Type B pancreatic cell (in vitro differentiated cells): ENCODE data around the gene EIF2AK2. TPM values are rescaled to one million over a fixed set of nuclear protein-coding genes. Genes with fewer than 3 reads are reported as not detected.

ENCODE experiments used
- DNase-seq: peaks from one replicate; pipeline ENCODE4 v3.0.0; 2021; ENCODE audit warnings: mixed read lengths; ENCODE audit not compliant: unreplicated experiment; ENCODE audit errors: extremely low spot score
- H3K27ac Mint-ChIP-seq: 2 replicates; pipeline ENCODE4 v1.8.0; 2021; ENCODE audit warnings: mild to moderate bottlenecking, mixed read lengths
- H3K27me3 Mint-ChIP-seq: 2 replicates; pipeline ENCODE4 v1.8.0; 2021; ENCODE audit warnings: mixed read lengths
- H3K36me3 Mint-ChIP-seq: 2 replicates; pipeline ENCODE4 v1.8.0; 2021; ENCODE audit warnings: mixed read lengths
- H3K4me1 Mint-ChIP-seq: one replicate; pipeline ENCODE4 v1.8.0; 2021; ENCODE audit warnings: mixed read lengths; ENCODE audit not compliant: unreplicated experiment
- H3K4me3 Mint-ChIP-seq: 2 replicates; pipeline ENCODE4 v1.8.0; 2021; ENCODE audit warnings: mild to moderate bottlenecking, mixed read lengths
- H3K9me3 Mint-ChIP-seq: 2 replicates; pipeline ENCODE4 v1.8.0; 2021; ENCODE audit warnings: mixed read lengths
- CTCF ChIP-seq: fragments of 200-600 bp; sonication (generic); conservative IDR thresholded peaks from 2 replicates; pipeline ENCODE4 v1.5.0; 2021; ENCODE audit warnings: antibody characterized with exemption, mild to moderate bottlenecking
- total RNA-seq: library from RNA; stranded (reverse); gene quantifications from 2 replicates; pipeline ENCODE4 v1.2.1, GENCODE V29; 2021; ENCODE audit warnings: low replicate concordance

Gene EIF2AK2
- total RNA-seq, 1 donor from 2014 or later, result 34.9 TPM

GRCh38 chr2:37180640-37181039 is 23.9 kb upstream of the EIF2AK2 start:
- DNase-seq, result no peak
- TF ChIP-seq CTCF, result no peak
- H3K9me3 Mint-ChIP-seq, result no peaks in the 10 kb centered on the region
- H3K27me3 Mint-ChIP-seq, result no peaks in the 10 kb centered on the region
- no peaks in the 10 kb centered on the region for H3K4me1 Mint-ChIP-seq
- H3K36me3 Mint-ChIP-seq, result no peaks in the 10 kb centered on the region
- no peak overlapping the region for H3K4me3 Mint-ChIP-seq
- H3K27ac Mint-ChIP-seq, result no peak overlapping the region

GRCh38 chr2:37180006-37180639 is 23.3 kb upstream of the EIF2AK2 start:
- Mint-ChIP-seq H3K27ac (no peak overlapping the region), H3K9me3 (no peaks in the 10 kb centered on the region), H3K27me3 (no peaks in the 10 kb centered on the region), H3K4me3 (no peak overlapping the region), H3K36me3 (no peaks in the 10 kb centered on the region), H3K4me1 (no peaks in the 10 kb centered on the region)
- TF ChIP-seq CTCF, result no peak
- DNase-seq, result no peak

- no peak for DNase-seq
- no peaks in the 10 kb centered on the region for H3K36me3 Mint-ChIP-seq
- no peaks in the 10 kb centered on the region for H3K9me3 Mint-ChIP-seq
- no peak overlapping the region for H3K4me3 Mint-ChIP-seq
- H3K4me1 Mint-ChIP-seq, result no peaks in the 10 kb centered on the region
- TF ChIP-seq CTCF, result no peak
- no peak overlapping the region for H3K27ac Mint-ChIP-seq
- H3K27me3 Mint-ChIP-seq, result no peaks in the 10 kb centered on the region
Measured at GRCh38 chr2:37173741-37174140, 17.0 kb upstream of the EIF2AK2 start.

- Mint-ChIP-seq H3K36me3 (no peaks in the 10 kb centered on the region), H3K4me3 (no peak overlapping the region), H3K27ac (no peak overlapping the region), H3K27me3 (no peaks in the 10 kb centered on the region), H3K4me1 (no peaks in the 10 kb centered on the region), H3K9me3 (no peaks in the 10 kb centered on the region)
- no peak for DNase-seq
- TF ChIP-seq CTCF, result no peak
Measured at GRCh38 chr2:37171624-37171950, 14.8 kb upstream of the EIF2AK2 start.

GRCh38 chr2:37168217-37168981 is 11.6 kb upstream of the EIF2AK2 start:
- Mint-ChIP-seq H3K27ac (peak overlapping the region; percentile 75), H3K4me3 (no peak overlapping the region), H3K4me1 (no peaks in the 10 kb centered on the region), H3K36me3 (no peaks in the 10 kb centered on the region), H3K9me3 (no peaks in the 10 kb centered on the region), H3K27me3 (no peaks in the 10 kb centered on the region)
- no peak for DNase-seq
- TF ChIP-seq CTCF, result peak; percentile 83
